HG02870 (cell line): ENCODE measurements around the gene DENND6B.
"Not testable (repeated sequence)": the region's sequence is repeated elsewhere in the genome, so short reads cannot be mapped to it uniquely, and the experiment has no call there.

ENCODE experiments used
- ATAC-seq: cut with Tn5 transposase; IDR thresholded peaks from one replicate; pipeline ENCODE4 v1.9.1; 2021; ENCODE audit warnings: mild to moderate bottlenecking, moderate library complexity; ENCODE audit not compliant: unreplicated experiment

The DENND6B gene

GRCh38 chr22:50339945-50340879 lies 13.4 kb upstream of the DENND6B start:
- no peak for ATAC-seq

- ATAC-seq = no peak
Measured at GRCh38 chr22:50338860-50339462, 12.1 kb upstream of the DENND6B start.

DNA sequence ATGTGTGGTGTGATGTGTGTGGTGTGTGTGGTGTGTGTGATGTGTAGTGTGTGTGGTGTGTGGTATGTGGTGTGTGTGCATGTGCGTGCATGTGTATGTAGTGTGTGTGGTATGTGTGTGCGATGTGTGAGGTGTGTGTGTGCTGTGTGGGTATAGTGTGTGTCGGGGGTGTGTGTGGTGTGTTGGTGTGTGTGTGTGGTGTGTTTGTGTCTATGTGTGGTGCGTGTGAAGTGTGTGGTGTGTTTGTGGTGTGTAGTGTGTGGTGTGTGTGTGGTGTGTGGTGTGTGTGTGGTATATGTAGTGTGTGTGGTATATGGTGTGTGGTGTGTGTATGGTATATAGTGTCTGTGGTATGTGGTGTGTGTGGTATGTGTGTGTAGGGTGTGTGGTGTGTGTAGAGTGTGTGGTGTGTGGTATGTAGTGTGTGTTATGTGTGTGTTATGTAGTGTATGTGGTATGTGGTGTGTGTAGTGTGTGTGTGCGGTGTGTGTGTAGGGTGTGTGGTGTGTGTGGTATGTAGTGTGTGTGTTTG lies 11.3 kb upstream of the DENND6B start:
- no peak for ATAC-seq

GRCh38 chr22:50337262-50338041 lies 10.6 kb upstream of the DENND6B start:
- no peak for ATAC-seq

DNA sequence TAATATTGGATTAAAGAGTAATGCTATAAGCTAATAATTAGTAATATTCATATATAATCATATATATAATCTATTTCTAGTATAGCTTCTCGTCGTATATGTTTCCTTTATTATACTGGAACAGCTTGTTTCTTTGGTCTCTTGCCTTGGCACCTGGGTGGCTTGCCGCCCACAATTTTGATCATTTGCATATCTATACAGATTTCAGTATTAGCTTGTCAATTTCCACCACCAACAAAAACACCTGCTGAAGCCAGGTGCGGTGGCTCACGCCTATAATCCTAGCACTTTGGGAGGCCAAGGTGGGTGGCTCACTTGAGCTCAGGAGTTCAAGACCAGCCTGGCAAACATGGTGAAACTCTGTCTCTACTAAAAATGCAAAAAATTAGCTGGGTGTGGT lies 7.6 kb upstream of the DENND6B start:
- ATAC-seq = not testable (repeated sequence)

- ATAC-seq = no peak
Measured at GRCh38 chr22:50329236-50329635, 2.4 kb upstream of the DENND6B start.

DNA sequence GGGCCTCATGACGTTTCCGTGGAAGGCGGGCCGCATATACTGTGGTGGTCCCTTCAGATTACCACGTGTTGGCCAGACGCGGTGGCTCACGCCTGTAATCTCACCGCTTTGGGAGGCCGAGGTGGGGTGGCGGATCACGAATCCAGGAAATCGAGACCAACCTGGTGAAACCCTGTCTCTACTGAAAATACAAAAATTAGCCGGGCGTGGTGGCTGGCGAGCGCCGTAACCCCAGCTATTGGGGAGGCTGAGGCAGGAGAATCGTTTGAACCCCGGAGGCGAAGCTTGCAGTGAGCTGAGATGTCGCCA lies 853 bp upstream of the DENND6B start:
- no peak for ATAC-seq

- no peak for ATAC-seq
Measured at GRCh38 chr22:50326225-50326955, 422 bp downstream of the DENND6B start.

DNA sequence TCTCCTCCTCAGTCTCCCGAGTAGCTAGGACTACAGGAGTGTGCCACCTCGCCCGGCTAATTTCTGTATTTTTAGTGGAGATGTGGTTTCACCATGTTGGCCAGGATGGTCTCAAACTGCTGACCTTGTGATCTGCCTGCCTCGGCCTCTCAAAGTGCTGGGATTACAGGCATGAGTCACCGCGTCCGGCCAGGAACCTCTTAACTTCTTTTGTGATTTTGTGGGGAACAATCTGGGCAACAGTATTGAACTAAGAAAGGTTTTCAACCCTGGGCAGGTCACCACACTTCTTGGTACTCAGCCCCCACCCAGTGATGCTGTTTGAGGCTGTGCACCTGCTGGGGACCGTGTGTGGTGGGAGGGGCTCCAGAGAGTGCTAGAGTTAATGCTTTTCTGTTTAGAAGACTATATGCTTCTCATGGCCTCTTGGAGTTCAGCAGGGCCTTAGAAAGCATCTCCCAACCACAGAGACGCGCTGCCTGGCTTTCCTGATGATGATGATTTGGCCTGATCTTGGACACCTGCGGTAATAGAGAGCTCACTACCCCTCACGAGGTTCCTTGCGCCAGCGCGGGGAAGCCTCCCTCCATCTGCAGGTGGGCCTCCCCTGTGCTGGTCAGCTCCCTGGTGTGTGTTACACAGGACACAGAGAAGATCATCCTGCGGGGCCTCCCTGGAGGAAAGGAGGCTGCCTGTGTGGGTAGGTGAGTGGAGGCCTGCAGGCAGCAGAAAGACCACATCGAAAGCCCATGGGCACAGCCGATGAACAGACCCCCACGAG lies 1.2 kb downstream of the DENND6B start:
- ATAC-seq = no peak

DNA sequence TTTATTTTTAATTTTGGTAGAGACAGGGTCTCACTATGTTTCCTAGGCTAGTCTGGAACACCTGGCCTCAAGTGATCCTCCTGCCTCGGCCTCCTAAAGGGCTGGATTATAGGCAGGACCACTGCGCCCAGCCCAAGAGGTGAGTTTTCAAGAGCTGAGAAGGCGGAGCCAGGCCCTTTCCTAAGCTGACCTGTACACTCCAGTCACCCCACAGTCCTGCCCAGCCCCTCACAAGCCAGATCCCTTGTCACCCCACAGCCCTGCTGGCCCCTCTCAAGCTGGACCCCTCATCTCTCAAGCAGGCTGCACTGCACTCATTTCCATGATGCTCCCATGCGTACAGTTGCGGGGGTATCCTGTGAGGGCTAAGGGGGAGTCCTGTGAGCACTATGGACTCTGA lies 2.9 kb downstream of the DENND6B start:
- no peak for ATAC-seq

- ATAC-seq = not testable (repeated sequence)
Measured at GRCh38 chr22:50322382-50323104, 4.3 kb downstream of the DENND6B start.

GRCh38 chr22:50320671-50321325 lies 6.0 kb downstream of the DENND6B start:
- no peak for ATAC-seq

DNA sequence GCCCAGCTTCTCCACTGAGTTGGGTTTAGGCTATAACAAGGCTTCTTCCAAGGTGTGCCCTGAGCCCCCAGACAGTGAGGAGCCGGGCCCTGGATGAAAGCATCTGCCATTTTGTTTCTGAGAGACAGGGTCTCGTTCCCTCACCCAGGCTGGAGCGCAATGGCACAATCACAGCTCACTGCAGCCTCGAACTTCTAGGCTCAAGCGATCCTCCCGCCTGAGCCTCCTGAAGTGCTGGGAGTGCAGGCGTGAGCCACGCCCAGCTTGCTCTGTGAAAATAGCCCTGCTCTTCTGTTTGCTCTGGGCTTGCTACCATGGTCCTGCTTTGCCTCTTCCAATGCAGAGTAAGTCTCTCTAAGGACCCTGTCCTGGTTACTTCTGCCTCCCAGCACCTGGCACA lies 6.7 kb downstream of the DENND6B start:
- no peak for ATAC-seq

GRCh38 chr22:50319503-50319951 lies 7.3 kb downstream of the DENND6B start:
- ATAC-seq = no peak

DNA sequence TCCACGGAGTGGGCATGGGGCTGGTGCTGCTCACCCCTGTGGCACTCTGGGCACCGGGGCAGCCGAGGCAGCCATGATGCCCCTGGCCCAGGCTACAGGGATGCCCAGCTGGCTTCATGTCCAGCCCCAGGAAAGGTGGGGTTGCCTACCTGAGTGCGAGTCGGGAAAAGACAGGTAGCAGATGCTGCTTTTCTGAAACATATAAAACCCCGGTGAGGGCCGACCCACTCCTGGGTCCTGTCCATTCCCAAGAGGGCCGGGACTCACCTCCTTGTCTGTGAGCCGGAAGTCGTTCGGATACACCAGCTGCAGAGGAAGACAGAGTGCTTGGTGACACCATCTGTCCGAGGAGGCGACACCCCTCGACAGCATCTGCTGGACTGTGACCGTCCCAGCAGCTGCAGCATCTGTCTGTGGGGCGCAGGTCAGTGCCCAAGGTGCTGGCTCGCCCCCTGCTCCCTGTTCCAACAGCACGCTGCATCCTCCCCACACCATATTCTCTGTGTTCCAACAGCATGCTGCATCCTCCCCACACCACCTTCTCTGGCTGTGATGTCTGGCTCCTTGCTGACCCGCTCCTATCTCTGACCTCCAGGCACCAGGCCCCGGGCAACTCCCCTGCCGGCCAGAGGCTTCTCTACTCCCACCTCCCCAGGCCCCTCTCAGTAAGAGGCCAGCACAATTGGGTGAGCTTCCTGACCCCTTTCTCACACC lies 8.0 kb downstream of the DENND6B start:
- ATAC-seq = no peak

DNA sequence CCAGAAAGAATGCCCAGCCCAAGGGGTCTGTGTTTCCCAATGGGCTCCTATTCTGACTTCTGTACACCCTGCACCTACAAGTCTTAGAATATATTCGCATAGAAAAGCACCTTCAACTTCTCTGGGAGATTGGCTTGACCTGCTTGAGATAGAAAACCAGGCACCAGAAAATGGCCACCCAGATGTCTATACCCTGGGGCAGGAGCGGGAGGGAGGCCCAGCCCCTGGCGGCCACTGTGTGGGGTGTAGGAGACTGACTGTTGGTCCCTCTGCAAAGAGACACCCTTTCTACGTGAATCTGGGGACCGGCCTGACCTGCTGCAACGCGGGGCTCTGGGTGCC lies 8.5 kb downstream of the DENND6B start:
- ATAC-seq = no peak

DNA sequence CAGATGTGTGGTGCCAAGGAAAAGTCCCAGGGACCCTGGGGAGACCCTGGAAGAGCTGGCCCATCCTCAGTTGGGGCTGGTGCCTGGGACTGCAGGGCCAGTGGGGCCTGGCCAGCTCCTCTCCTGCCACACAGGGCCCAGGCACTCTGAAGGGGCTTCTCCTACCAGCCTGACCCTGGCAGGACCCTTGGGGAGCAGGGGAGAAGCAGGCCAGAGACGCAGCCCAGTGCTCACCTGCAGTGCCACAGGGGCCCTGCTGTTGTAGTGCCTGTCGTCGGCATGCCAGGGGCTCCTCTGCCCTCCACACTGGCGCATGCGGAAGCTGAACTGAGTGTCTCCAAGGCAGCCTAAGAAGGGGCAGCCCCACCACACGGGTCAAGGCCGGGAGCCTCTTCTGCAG lies 9.1 kb downstream of the DENND6B start:
- ATAC-seq = no peak

- ATAC-seq = no peak
Measured at GRCh38 chr22:50317178-50317577, 9.6 kb downstream of the DENND6B start.
